GM15510 (cell line): ENCODE data around the gene GNAI3.

ENCODE experiments used
- POLR2A ChIP-seq: IDR thresholded peaks from 3 replicates; pipeline ENCODE4 v1.6.1; 2011; ENCODE audit warnings: borderline replicate concordance; ENCODE audit not compliant: insufficient read length; ENCODE audit errors: extremely low read depth

The GNAI3 gene

GRCh38 chr1:109532365-109533136 lies 15.9 kb upstream of the GNAI3 start:
- no peak for TF ChIP-seq POLR2A

DNA sequence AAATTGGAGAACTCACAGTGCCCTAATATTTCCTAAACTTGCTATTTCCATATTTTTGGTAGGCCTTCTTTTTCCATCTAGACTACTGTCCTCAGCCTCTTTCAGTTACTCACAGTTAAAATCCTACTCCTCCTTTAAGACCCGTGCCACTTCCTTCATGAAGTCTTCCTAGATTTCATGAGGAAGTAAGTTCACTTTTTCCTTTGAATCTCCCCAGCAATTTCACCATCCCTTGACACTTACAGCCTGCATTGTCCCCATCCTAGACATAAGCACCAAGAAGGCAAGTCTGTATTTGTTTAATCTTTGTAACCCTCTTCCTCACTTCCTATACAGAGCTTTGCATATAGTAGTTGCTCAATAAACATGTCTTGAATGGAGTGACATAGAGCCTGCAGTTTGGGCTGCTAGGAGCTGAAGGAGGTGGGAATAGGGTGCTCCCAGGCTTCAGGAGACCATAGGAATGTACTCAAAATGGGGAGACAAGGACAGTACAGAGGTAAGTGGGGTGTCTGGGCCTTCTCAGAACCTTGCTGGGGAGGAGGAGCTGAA lies 14.0 kb upstream of the GNAI3 start:
- TF ChIP-seq POLR2A: no peak

DNA sequence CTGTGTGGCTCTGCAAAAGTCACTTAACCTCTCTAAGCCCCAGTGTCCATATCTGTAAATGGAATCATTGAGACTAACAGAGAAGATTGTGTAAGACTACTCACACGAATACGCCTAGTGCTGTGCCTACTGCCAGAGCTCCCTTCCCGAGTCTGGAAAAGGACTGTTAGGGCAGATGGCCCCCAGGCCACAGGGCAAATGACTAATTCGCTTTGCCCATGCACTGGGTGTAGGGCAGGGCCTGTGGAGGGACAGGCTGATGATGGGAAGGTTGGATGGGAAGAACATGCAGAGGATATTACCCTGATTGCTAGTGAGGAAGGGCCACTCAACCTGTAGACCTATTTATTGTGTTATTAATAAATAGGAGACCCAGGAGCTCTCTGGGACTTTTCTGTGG lies 12.9 kb upstream of the GNAI3 start:
- no peak for TF ChIP-seq POLR2A

- no peak for TF ChIP-seq POLR2A
Observed at GRCh38 chr1:109535971-109536491, 12.4 kb upstream of the GNAI3 start.

GRCh38 chr1:109537450-109538178 lies 10.8 kb upstream of the GNAI3 start:
- TF ChIP-seq POLR2A: no peak

GRCh38 chr1:109538827-109539555 lies 9.4 kb upstream of the GNAI3 start:
- no peak for TF ChIP-seq POLR2A

- TF ChIP-seq POLR2A: no peak
Observed at GRCh38 chr1:109539676-109540075, 8.7 kb upstream of the GNAI3 start, which contains the start of gene GPR61. TSS of gene GPR61 (plus strand) at chr1:109539872. CDS start at chr1:109543023, 3,151 bp downstream.

GRCh38 chr1:109541102-109541501 lies 7.3 kb upstream of the GNAI3 start:
- TF ChIP-seq POLR2A: no peak

GRCh38 chr1:109542657-109543056 lies 5.8 kb upstream of the GNAI3 start:
- TF ChIP-seq POLR2A: no peak

DNA sequence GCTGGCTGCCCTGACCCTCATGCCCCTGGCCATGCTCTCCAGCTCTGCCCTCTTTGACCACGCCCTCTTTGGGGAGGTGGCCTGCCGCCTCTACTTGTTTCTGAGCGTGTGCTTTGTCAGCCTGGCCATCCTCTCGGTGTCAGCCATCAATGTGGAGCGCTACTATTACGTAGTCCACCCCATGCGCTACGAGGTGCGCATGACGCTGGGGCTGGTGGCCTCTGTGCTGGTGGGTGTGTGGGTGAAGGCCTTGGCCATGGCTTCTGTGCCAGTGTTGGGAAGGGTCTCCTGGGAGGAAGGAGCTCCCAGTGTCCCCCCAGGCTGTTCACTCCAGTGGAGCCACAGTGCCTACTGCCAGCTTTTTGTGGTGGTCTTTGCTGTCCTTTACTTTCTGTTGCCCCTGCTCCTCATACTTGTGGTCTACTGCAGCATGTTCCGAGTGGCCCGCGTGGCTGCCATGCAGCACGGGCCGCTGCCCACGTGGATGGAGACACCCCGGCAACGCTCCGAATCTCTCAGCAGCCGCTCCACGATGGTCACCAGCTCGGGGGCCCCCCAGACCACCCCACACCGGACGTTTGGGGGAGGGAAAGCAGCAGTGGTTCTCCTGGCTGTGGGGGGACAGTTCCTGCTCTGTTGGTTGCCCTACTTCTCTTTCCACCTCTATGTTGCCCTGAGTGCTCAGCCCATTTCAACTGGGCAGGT lies 5.0 kb upstream of the GNAI3 start:
- TF ChIP-seq POLR2A: no peak

DNA sequence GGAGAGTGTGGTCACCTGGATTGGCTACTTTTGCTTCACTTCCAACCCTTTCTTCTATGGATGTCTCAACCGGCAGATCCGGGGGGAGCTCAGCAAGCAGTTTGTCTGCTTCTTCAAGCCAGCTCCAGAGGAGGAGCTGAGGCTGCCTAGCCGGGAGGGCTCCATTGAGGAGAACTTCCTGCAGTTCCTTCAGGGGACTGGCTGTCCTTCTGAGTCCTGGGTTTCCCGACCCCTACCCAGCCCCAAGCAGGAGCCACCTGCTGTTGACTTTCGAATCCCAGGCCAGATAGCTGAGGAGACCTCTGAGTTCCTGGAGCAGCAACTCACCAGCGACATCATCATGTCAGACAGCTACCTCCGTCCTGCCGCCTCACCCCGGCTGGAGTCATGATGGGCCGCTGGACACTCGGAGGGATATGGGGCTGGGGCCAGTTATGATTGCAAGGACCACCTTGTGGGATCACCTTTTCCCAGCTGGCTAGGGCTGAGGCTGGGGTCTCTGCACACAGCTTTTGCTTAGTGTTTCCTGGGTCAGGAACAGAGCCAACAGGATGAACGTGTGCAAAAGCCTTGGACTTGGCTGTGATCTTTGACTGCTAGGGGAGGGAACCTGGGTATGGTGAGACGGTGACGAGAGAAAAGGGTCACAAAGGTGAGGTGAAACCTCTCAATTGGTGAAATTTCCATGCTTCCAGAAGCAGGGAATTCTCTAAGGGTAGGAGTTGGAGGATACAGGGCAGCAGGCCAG lies 4.3 kb upstream of the GNAI3 start:
- TF ChIP-seq POLR2A: no peak

DNA sequence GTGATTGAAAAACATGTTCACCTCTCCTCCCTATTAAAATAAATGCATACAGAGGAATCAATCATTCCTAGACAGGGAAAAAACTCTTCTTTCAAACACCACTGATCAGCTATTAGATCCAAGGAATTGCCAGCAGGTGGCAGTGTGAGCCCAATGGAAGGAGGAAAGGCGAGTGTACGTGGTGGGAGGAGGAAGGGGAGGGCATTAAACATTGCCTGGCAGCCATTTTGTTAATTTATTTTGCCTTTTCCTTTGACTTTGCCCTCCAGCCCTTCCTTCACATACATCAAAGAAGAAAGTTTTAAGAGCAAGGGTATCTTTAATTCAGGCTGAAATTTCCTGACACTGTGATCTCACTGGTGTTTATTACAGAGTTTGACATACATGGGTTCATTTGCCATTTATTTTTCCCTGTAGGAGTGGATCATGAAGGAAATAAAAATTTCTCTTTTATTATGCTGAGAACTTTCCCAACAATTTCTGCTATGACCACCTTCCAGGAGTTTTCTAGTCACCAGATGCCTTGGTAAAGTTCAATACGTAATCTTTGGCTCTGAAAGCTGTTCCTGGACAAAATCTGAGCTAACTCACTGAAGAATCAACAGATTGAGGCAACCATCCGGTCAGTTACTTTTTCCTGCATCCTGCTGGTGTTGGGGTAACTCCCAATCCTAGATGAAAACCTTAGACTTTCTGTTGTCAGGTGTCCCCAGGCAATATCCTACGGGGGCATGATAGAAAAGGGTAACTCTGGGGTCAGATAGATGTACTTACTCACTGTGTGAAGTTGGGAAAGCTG lies 1.9 kb upstream of the GNAI3 start:
- TF ChIP-seq POLR2A: no peak

DNA sequence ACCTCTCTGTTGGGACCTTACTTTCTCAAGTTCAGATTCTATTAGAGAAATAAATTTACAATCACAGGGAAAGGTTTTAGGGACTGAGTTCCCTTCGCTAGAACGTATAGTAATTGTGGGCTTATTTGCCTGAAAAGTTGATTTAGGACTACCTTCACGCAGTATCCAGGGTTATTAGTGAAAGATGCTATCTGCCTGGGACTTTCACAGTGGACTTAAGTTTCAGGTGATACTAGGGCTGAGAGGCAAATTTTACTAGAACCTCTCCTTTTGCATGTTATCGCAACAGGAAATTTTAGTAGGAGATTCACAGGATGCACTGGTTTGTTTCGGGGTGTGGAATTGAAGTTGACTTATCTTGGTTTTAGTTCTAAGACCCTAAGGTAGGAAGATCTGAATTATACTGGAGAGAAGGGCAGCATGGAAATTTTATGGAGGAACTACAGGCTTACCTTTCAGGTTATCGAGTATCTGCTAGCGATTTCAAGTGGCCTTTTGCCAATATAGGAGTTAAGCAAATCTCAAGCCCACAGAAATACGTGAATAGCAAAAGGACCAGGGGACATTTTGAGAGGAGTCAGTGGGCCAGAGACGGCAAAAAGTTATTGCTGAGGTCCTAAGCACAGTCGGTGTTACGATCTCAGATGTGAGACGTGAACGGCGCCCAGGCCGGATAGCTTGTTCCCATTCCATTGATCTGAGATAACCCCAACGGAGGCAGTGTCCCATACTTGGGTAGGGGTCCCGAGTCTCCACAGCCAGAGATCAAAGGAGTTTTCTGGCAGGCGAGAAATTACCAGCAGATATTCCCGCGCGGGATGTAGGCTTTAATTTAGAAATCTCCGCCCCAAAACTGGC lies 723 bp upstream of the GNAI3 start:
- no peak for TF ChIP-seq POLR2A

DNA sequence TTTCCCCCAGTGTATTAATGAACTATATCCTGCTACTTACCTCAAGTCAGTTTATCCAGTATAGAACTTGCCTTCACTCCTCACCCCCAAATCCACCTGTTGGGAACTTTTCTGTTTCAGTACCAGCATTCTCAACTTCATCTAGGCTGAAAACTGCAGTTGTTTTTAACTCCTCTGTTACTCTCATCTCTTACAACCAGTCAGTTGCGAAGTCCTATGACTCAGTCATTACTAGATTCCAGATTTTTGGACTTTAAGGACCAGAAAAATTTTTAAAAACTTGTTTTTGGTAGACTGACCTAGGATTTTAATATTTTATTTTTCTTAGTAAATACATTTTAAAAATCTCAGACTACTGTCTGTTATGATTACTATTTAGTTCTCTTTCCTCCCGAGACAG lies 8.1 kb downstream of the GNAI3 start:
- TF ChIP-seq POLR2A: no peak
